ENCODE measurements around the gene SRR.
"Not testable (repeated sequence)": the region's sequence is repeated elsewhere in the genome, so short reads cannot be mapped to it uniquely, and the experiment has no call there.

SRR gene, protein sequence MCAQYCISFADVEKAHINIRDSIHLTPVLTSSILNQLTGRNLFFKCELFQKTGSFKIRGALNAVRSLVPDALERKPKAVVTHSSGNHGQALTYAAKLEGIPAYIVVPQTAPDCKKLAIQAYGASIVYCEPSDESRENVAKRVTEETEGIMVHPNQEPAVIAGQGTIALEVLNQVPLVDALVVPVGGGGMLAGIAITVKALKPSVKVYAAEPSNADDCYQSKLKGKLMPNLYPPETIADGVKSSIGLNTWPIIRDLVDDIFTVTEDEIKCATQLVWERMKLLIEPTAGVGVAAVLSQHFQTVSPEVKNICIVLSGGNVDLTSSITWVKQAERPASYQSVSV

DNA sequence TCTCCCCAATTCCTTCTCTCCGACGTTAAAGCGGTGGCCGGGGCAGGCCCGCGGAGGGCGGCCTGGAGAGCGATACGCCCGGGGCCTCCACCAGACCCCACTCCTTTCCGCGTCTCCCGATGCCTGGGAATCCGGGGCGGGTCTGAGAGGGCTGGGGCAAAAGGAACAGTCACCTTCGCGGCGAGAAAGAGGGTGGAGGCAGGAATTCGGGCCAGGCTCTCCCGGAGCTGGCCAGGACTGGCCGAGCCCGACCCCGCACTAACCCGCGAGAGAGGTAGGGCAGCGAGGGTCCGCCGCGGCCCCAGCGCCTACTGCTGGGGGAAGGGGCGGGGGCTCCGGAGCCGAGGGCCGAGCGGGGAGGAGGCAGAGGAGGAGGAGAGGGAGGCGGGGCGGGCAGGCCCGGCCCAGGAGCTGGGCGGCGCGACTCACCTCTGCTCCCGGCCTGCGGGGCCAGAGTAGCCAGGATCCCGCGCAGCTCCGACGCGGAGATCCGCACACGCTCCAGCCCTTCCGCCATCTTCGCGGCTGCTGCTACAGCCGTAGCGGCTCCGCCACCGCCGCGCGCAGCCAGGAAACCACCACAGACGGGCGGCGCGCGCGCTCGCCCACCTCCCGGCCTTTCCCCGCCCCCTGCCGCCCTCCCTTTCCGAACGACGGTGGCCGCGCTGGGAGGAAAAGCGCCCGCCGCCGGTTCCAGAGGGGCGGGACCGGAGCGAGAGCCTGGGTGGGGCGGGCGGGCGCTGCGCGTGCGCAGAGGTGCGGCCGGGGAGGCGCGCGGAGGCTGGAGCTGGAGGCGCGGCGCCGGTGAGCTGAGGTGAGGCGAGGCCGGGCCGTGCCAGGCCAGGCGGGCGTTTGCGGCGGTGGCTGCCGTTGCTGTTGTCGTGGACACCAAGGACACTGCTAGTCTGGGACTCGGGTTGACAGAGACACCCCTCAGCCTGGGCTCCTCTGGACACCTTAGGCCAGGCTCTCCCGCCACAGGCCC is at the start of gene SRR, which contains the start of gene SMG6:
SRR (plus strand) TSS at position 747 of the 985 bp plus-strand sequence. CDS start 11,611 bp downstream, outside the sequence.
SMG6 (minus strand) TSS at position 582 of the 985 bp plus-strand sequence; CDS start at position 517, 65 bp downstream.
- DNase-seq, result peak; percentile 66

DNA sequence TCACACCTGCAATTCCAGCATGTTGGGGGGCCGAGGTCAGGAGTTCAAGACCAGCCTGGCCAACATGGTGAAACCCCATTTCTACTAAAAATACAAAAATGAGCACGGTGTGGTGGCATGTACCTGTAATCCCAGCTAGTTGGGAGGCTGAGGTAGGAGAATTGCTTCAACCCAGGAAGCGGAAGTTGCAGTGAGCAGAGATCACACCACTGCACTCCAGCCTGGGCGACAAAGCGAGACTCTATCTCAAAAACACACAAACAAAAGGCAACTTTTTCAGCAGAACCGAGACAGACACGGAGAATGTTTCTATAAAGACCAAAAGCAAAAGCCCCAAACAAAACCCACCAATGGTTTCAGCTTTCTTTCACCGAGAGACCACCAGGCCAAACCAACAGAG is 44.9 kb upstream of the SRR start:
- not testable (repeated sequence) for DNase-seq

DNA sequence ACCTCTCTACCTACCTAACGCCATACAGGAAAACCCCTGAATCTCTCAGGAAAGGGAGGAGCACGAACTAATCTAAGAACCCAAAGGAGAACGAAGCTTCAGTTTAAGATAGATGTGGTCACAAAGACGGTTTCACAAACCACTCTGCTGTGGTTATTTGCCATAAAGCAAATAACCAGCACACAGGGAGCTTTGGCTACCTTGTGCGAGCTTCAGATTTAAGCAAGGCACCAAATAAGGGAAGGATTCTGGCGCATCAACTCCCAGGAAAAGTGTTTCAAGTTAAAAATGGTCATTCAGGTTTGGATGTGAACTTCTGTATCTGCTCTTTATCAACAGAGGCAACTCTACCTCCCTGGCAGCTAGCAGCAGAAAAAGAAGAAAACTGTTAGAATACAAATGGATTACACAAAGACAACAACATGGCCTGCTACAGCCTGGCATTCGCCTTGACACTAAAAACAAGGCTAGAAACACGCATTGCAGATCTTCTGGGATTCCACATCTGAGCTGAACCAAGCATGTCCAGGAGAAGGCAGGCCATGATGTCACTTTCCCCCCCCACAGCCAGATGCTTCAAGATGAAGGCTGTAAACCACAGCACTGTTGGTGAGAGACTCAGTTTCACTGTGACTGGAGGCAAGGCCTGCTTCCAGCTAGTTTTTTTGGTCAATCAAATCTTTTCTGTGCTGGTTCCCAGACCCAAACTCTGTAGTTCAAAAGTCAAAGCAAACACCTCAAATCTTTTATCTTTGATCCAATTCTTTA is 43.8 kb upstream of the SRR start:
- DNase-seq, result no peak

DNA sequence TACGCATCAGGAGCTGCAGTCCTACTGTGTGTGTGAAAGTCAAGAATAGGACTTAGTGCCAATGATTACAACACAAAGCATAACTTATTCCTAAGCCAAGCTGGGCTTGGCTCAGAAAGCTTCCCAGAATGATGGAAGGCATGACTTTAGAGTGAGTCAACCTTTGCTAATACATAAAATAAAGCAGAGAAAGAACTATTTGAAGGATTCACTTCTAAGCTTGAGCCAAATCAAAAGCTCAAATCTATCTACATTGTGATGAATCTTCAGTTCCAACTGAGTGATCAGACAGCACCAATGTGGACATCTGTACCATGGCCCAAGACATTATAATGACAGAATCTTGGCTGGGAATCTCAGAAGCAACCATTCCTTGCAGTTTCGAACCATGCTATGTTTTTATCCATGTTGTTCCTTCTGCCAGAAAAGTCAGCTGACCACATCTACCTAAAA is 41.6 kb upstream of the SRR start:
- no peak for DNase-seq

DNA sequence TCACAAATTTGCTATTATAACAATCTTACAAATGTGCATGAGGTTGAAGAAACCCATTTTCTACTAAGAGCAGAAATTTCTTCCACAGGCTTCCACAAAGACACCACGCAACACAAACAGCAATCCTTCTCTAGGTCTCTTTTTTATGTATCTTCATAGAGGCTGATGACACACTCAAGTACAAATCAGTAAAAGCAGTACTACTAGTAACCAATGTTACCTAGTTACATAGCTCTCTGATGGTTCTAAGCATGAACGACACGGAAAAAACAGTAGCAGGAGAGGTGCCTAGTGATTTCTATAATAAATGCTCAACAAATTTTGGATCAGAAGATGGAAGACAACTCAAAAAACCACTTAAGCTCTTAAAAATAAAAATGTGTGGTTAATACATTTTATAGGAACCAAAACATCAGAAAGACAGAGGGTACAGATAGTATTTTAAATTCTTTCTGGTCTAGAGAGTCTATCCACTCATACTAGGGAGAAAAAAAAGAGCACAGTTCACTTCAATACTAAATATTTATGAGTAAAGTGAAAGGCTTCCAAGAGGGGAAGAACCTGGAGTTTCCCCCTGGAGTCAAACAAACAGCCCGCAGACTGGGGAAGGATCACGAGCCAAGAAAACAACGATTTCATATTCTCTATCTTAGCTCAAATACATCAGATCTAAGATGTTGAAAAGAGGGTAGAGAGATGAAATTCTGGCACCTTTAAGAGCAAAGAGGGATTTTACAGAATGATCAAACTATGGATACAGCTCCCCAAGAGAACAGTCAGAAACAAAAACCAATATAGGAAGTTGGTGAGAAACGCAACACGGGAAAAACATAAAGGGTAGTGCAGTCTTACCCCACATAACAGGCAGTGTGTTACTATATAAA is 40.3 kb upstream of the SRR start:
- DNase-seq, result no peak

DNA sequence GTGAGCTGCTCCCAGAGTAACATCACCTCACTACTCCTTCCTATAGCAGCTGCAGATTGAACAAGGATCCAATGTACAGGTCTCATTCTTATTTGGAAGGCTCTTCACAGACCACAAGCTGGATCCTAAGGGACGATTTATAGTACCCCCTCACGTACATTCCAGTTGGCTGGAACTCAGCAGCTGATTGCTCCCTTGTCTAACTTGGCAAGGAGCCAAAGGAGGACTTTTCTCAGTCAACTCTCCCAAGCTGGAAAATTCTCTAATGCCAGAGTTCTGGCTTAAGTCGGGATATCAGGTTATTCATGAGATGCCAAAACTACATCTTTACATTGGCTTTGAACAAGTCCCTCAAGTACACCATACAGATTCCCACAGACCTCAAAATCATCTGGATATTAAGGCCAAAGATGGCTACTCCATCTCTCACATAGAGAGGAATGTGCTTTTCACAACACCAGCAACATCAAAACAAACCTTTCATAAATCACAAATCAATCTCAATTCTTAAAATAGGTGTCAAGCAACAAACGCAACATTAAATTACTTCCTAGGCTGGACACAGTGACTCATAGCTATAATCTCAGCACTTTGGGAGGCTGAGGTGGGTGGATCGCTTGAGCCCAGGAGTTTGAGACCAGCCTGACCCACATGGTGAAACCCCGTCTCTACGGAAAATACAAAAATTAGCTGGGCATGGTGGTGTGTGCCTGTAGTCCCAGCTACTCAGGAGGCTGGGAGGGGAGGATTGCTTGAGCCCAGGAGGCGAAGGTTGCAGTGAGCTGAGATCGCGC is 39.5 kb upstream of the SRR start:
- no peak for DNase-seq

DNA sequence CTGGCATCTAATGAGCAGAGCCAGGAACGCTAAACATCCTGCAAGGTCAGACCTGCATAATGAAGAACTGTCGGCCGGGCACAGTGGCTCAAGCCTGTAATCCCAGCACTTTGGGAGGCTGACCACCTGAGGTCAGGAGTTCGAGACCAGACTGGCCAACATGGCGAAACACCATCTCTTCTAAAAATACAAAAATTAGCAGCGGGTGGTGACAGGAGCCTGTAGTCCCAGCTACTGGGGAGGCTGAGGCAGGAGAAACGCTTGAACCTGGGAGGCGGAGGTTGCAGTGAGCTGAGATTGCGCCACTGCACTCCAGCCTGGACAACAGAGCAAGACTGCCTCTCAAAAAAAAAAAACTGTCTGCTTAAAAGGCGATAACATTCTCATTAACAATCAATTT is 38.6 kb upstream of the SRR start:
- DNase-seq, result not testable (repeated sequence)

DNA sequence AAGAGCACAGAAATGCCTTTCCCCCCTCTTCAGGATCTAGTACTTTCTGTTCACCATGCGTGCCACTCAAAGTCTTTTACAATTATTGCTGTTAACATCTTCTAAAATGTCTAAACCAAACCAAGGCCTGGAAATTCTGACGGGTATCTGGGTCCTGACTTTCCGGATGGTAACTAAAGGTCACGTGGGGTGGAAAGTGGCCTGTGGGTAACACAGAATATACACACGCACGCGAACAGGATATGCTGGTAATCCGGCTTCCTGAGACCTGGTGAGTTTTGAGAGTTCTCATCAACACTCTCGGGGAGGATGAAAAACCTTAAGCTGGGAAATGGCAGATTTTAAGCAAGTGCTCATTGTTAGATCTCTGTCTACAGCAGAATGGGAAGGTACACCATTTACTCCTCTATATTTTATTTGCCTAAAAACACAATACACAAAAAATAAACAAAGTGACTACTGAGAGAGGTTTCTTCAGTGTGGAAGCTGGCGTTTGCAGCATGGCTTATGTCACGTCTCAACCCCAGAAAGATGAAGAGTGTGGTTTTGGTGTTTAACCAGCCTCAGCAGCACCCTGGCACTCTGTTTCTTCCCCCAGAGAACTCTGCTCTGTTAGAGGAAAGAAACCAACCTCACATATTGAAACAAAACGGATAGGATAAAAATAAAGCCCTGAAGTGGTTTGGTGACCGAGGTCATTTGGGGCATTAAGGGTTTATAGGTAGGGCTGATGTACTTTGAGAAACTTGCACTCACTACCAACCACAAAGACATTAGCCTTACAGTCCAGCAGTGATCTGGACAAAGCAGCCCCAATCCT is 37.5 kb upstream of the SRR start:
- DNase-seq, result no peak

DNA sequence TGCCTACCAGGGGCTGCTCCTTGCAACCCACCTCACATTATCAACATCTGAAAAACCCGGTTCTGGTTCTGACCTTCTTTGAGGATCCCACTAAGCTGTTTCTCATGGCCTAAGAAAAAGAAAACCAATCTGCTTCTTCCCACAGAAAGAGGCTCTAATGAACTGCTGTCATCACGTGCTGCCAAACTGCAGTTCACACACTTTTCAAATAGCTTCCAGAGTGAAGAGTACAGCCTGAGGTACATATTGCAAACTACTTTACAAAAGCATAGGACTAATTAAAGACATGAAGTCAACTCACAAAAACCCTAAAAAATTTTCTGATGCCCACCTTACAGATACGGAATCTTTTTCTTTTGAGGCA is 36.9 kb upstream of the SRR start:
- no peak for DNase-seq

DNA sequence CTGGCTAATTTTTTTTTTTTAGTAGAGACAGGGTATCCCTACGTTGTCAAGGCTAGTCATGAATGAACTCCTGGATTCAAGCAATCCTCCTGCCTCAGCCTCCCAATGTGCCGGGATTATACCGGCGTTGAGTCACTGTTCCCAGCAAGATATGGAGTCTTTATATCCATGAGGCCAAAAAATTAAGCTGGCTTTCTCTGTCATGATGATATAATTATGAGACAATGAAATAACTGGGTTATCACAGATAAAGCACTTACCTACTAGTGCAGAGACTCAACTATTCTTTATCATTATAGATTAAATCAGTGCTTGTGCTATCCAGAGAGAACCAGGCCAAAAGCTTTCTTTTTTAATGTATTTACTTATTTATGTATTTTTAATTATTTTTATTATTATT is 36.4 kb upstream of the SRR start:
- no peak for DNase-seq

DNA sequence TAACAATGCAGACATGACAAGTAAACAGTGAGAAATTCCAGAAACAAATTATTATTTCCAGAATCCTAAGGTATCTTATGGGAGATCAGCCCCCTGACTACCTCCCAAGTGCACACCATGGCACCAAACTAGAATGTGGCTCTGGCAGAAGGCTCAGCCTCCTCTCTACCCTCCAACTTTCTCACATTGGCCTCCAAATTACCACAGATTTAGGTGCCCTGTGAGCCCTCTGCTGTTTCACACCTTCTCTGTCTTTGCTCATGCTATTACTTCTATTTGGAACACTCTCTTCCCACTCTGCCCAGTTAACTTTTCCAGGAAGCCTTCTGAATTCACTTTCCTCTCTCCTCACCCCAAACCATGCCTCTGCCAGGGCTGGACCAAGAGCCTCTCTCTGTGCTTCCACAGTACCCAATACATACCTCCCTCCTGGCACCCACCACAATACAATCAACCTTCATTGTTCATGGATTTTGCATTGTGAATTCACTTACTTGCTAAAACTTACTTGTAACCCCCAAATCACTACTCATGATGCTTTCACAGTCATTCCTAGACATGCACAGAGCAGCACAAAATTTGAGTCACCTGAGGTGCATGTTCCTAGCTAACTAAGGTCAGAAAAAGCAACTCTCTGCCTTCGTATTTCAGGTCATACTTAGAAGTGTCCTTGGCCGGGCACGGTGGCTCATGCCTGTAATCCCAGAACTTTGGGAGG is 31.6 kb upstream of the SRR start:
- no peak for DNase-seq

DNA sequence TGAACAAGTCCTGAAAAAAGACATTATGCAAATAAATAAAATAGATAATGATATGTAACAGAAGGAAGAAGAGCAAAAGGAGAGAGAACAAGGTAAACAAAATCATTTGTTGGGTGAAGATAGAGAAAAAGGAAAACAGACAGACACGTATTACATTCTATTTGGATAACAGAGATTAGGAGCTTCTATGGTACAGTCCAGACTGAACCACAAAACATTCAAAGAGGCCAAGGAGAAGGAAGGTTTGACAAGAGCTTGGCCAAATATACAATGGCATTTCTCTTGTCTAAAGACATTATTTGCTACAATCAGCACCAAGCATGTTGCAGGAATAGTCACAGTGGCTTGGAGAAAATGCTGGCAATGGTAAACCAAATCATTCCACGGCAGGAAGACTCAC is 29.3 kb upstream of the SRR start:
- no peak for DNase-seq

DNA sequence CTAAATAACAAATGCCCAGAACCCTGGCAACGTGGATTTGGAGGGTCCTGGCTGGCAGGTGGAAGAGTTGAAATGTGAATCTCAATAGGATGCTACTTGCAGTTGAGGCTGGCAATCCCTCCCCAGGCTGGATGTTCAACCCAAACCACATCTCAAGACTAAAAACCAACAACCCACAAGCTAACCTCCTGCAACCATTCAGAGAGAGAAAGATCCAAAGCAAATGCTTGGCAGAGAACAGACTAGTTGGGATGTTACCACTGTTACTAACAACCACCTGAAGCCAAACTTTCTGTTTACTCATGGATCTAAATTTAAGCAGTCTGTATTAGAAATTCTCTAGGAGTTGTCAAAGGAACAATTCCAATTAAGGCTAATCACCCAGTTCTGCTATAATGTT is 28.0 kb upstream of the SRR start:
- DNase-seq, result no peak

DNA sequence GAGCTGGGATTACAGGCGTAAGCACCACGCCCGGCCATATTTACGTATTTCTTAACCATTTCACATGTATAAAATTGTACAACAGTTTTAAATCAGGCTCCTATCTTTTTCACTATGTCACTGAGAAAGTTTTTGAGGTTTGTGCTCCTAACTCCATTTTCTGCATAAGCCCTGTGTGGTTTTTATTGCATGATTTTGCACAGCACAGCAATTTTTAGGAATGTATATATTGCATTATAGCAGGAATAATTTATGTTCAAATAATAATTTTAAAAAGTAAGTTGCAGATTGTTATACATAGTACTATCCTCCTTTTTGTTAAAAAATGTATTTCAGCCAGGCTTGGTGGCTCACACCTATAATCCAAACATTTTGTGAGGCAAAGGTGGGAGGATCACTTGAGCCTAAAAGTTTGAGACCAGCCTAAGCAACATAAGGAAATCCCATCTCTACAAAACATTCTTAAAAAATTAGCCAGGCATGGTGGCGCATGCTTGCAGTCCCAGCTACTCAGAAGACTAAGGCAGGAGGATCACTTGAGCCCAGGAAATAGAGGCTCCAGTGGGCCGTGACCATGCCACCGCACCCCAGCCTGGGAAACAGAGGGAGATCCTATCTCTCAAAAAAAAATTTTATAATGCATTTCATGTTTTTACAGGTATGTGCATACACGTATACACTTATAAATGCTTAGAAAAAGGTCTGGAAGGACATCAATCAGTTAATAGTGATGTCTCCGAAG is 26.1 kb upstream of the SRR start:
- DNase-seq, result no peak

DNA sequence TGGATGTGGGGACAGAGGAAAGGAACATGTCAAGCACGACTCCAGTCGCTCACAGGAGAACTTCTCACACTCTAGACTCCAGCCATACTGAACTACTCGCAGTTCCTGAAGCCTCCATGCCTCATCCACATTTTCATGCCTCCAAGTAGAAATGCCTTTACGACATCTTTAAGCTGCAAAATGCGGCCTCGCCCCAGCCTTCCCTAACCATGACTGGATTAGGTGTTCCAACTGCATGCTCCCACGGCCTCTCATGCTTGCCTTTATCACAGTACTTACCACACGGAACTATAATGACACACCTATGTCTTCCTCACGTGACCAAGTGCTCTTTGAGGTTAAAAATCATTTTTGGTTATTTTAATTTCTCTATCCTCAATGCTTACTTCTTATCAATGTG is 24.0 kb upstream of the SRR start:
- no peak for DNase-seq

DNA sequence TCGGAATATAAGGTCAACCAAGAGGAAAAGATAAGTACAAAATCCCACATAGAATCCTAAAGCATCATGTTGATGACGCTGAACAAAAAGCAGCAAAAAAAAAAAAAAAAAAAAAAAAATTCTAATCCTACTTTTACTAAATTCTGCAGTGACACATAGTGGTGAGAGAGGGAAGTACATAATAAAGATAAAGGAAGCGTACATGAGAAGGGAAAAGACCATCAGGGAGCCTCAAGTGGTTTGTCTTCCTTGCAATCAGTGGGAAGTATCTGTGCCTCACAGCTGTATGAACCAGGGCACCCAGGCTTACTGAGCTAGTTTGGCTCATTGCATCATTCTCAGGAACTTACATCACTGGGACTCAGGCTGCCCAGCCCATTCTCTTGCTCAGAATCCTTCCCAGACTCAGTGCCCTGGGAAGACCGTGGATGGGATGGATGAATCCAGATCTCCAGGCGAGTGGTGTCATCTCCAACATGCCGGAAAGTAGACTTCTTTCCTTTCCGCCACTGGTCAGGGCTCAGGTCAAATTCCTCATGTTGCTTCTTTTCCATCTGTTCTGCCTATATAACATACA is 21.4 kb upstream of the SRR start:
- no peak for DNase-seq

DNA sequence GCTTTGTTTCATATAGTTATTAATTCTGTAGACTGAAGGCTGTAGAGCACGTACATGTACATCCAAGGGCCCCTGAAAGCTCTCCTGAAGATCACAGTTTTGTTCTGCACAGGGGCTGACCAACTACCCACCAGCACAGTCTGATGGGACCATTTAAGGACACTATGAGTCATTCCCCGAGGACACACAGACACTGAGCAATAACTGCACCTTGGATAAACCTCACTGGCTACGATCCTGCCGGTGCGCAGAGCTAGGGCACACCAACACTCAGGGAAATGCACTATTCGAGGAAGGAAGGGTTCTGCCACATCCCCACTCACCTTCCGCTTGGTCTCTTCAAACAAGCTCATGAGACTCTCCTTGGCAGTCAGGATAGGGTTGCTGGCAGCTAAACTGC is 20.4 kb upstream of the SRR start:
- DNase-seq, result no peak

DNA sequence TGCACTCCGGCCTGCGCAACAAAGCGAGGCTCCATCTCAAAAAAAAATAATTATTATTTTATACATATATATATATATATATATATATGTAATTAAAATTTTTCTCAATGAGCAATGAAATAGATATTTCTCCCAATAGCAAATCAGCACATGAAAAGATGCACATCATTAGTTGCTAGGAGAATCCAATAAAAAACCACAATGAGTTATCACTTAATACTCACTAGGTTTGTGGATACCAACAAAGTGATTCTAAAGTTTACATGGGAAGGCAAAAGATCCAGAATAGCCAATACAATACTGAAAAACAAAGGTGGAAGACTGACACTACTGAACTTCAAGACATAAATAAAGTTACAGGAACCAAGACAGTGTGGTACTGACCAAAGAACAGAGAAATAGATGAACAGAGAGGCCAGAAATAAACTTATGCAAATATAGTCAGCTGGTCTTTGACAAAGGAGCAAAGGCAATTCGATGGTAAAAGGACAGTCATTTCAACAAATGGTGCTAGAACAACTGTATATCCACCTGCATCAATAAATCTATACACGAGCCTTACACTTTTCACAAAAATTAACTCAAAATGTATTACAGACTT is 13.8 kb upstream of the SRR start:
- no peak for DNase-seq

Measured in GOT3 (cell line).